Loucy (cell line): Measurements from ENCODE around the gene RNU11.

Source experiments
- H2AFZ ChIP-seq: fragments of 200-600 bp; sonication (generic); 2 replicates; pipeline ENCODE4 v1.6.0; 2016; ENCODE audit warnings: antibody characterized with exemption, mild to moderate bottlenecking, low read length, moderate library complexity
- H3F3A ChIP-seq: fragments of 200-600 bp; 2 replicates; pipeline ENCODE4 v1.6.0; 2016; ENCODE audit warnings: antibody characterized with exemption, low read depth, mild to moderate bottlenecking
- H3K27me3 ChIP-seq: fragments of 200-600 bp; sonication (generic); 2 replicates; pipeline ENCODE4 v1.6.1; 2014; ENCODE audit warnings: low read length, mild to moderate bottlenecking; ENCODE audit not compliant: insufficient read depth, poor library complexity, severe bottlenecking
- H3K36me3 ChIP-seq: fragments of 200-600 bp; sonication (generic); 2 replicates; pipeline ENCODE4 v1.6.1; 2016; ENCODE audit warnings: low read length; ENCODE audit not compliant: insufficient read depth
- H3K4me1 ChIP-seq: fragments of 200-600 bp; sonication (generic); 2 replicates; pipeline ENCODE4 v1.5.1; 2014; ENCODE audit warnings: low read length, mild to moderate bottlenecking; ENCODE audit not compliant: insufficient read depth, poor library complexity, severe bottlenecking
- H3K4me2 ChIP-seq: fragments of 200-600 bp; sonication (generic); 2 replicates; pipeline ENCODE4 v1.6.0; 2014; ENCODE audit warnings: antibody characterized with exemption, low read length, low read depth, mild to moderate bottlenecking; ENCODE audit not compliant: poor library complexity, severe bottlenecking
- H3K4me3 ChIP-seq: fragments of 200-600 bp; sonication (generic); 2 replicates; pipeline ENCODE4 v1.5.1; 2014; ENCODE audit warnings: low read length, mild to moderate bottlenecking, mixed read lengths; ENCODE audit not compliant: poor library complexity, severe bottlenecking
- H3K79me2 ChIP-seq: fragments of 200-600 bp; sonication (generic); 2 replicates; pipeline ENCODE4 v1.6.1; 2014; ENCODE audit warnings: low read length; ENCODE audit not compliant: insufficient read depth
- H3K9ac ChIP-seq: fragments of 200-600 bp; sonication (generic); 2 replicates; pipeline ENCODE4 v1.6.0; 2014; ENCODE audit warnings: mild to moderate bottlenecking, low read depth, low read length, moderate library complexity; ENCODE audit not compliant: poor library complexity, severe bottlenecking
- H3K9me2 ChIP-seq: fragments of 200-600 bp; sonication (generic); replicated peaks from 2 replicates; pipeline ENCODE4 v1.6.1; 2016; ENCODE audit warnings: low read depth, low read length, mixed read lengths
- H3K9me3 ChIP-seq: fragments of 200-600 bp; sonication (generic); 2 replicates; pipeline ENCODE4 v1.6.1; 2014; ENCODE audit warnings: mild to moderate bottlenecking, antibody characterized with exemption, low read length, low read depth; ENCODE audit not compliant: insufficient read depth
- H4K20me1 ChIP-seq: fragments of 200-600 bp; sonication (generic); 2 replicates; pipeline ENCODE4 v1.6.0; 2014; ENCODE audit warnings: antibody characterized with exemption, low read length, mild to moderate bottlenecking; ENCODE audit not compliant: insufficient read depth, poor library complexity, severe bottlenecking
- EZH2phosphoT487 ChIP-seq: fragments of 200-600 bp; IDR thresholded peaks from 2 replicates; pipeline ENCODE4 v1.6.1; 2018; ENCODE audit warnings: antibody characterized with exemption, mild to moderate bottlenecking, moderate library complexity, borderline replicate concordance
- TF ChIP-seq, protein P1 (sequence below): fragments of 200-600 bp; sonication (generic); conservative IDR thresholded peaks from 2 replicates; pipeline ENCODE4 v1.5.1; 2014; ENCODE audit warnings: mild to moderate bottlenecking, antibody characterized with exemption, low read length

Gene RNU11

DNA sequence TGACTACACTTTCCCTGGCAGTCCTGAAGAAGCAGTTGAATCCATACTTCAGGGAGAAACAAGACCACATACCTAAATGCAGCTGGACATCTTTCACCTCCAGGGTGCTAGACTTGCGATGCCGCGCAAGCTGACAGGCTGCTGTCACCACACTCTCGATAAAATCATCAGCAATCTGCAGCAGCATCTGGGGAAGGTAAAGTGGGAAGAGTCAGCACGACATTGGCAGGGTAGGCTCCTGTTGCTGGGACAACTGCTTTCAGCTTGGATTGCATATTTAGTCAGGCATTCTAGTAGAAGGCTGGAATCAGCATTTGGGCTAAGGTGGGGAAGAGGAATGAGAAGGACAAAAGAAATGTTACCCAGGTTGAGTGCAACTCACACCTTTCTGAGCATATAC, 35.2 kb upstream of the RNU11 start:
- Histone ChIP-seq H3K27me3 (no peaks in the 10 kb centered on the region), H3K4me3 (no peak overlapping the region), H3F3A (no peaks in the 10 kb centered on the region), H3K4me1 (no peaks in the 10 kb centered on the region), H3K36me3 (no peaks in the 10 kb centered on the region), H2AFZ (no peak overlapping the region), H3K9ac (no peak overlapping the region), H3K4me2 (no peak overlapping the region), H4K20me1 (no peaks in the 10 kb centered on the region), H3K9me2 (no peaks in the 10 kb centered on the region), H3K79me2 (no peaks in the 10 kb centered on the region), H3K9me3 (no peaks in the 10 kb centered on the region)
- TF ChIP-seq EZH2phosphoT487: no peak
- TF ChIP-seq, protein P1, sequence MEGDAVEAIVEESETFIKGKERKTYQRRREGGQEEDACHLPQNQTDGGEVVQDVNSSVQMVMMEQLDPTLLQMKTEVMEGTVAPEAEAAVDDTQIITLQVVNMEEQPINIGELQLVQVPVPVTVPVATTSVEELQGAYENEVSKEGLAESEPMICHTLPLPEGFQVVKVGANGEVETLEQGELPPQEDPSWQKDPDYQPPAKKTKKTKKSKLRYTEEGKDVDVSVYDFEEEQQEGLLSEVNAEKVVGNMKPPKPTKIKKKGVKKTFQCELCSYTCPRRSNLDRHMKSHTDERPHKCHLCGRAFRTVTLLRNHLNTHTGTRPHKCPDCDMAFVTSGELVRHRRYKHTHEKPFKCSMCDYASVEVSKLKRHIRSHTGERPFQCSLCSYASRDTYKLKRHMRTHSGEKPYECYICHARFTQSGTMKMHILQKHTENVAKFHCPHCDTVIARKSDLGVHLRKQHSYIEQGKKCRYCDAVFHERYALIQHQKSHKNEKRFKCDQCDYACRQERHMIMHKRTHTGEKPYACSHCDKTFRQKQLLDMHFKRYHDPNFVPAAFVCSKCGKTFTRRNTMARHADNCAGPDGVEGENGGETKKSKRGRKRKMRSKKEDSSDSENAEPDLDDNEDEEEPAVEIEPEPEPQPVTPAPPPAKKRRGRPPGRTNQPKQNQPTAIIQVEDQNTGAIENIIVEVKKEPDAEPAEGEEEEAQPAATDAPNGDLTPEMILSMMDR: no peak

DNA sequence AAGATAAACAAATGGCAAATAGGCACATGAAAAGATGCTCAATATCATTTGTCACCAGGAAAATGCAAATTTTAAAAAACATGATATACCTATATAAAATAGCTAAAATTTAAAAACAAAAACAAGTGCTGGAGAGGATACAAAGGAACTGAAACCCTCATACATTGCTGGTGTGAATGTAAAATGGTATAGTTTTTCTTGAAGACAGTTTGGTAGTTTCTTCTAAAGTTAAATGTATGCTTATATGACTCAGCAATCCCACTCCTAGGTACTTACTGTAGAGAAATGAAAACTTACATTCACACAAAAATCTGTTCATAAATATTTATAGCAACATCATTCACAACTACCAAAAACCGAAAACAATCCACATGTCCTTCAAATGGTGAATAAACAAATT, 16.7 kb upstream of the RNU11 start:
- H3K4me2 ChIP-seq: no peak overlapping the region
- no peaks in the 10 kb centered on the region for H3K4me1 ChIP-seq
- no peak overlapping the region for H2AFZ ChIP-seq
- no peaks in the 10 kb centered on the region for H3K9me2 ChIP-seq
- H4K20me1 ChIP-seq: no peaks in the 10 kb centered on the region
- no peaks in the 10 kb centered on the region for H3K79me2 ChIP-seq
- no peaks in the 10 kb centered on the region for H3K27me3 ChIP-seq
- H3K9me3 ChIP-seq: no peaks in the 10 kb centered on the region
- no peak for TF ChIP-seq EZH2phosphoT487
- TF ChIP-seq, protein P1: no peak
- no peak overlapping the region for H3K9ac ChIP-seq
- H3F3A ChIP-seq: no peaks in the 10 kb centered on the region
- no peak overlapping the region for H3K4me3 ChIP-seq
- no peaks in the 10 kb centered on the region for H3K36me3 ChIP-seq

DNA sequence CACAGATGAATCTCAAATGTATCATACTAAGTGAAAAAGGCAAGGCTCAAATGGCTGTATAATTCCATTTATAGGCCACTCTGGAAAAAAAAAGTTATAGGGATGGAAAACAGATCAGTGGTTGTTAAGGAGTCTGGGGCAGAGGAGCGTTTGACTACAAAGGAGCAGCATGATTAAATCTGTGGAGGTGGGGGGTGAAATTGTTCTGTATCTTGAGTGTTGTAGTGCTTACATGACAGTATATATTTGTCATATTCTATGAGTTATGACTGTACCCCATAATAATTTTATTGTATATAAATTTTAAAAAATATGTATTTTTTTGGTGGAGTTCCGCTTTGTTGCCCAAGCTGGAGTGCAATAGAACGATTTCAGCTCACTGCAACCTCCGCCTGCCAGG, 15.8 kb upstream of the RNU11 start:
- no peak overlapping the region for H3K4me3 ChIP-seq
- no peaks in the 10 kb centered on the region for H3K9me3 ChIP-seq
- no peaks in the 10 kb centered on the region for H3K4me1 ChIP-seq
- H3K9me2 ChIP-seq: no peaks in the 10 kb centered on the region
- H3K79me2 ChIP-seq: no peaks in the 10 kb centered on the region
- TF ChIP-seq, protein P1: no peak
- TF ChIP-seq EZH2phosphoT487: no peak
- H3K27me3 ChIP-seq: no peaks in the 10 kb centered on the region
- no peak overlapping the region for H3K9ac ChIP-seq
- no peak overlapping the region for H3K4me2 ChIP-seq
- H4K20me1 ChIP-seq: no peaks in the 10 kb centered on the region
- no peak overlapping the region for H2AFZ ChIP-seq
- no peaks in the 10 kb centered on the region for H3F3A ChIP-seq
- no peaks in the 10 kb centered on the region for H3K36me3 ChIP-seq
